Heart left ventricle (tissue), 16 donors: ENCODE data around the gene ITGAE. TPM values are rescaled to one million over a fixed set of nuclear protein-coding genes. Genes with fewer than 3 reads are reported as not detected.
"Not testable (repeated sequence)": the region's sequence is repeated elsewhere in the genome, so short reads cannot be mapped to it uniquely, and the experiment has no call there.

ENCODE experiments used
- ATAC-seq, 4 donors: fragments of 200-7000 bp; cut with Tn5 transposase; one replicate each; pipeline ENCODE4 v1.9.1; 2020 to 2022; ENCODE audit warnings: moderate library complexity in 4 of 4, mild to moderate bottlenecking in 3 of 4, moderate number of reproducible peaks in 1 of 4
- DNase-seq, 5 donors: peaks; one replicate each; pipeline ENCODE4 v3.0.0-alpha.2; 2020
- H3K27ac ChIP-seq, 12 donors: fragments of 200-600 bp; sonication (generic) in 4 of 12; one replicate each; pipeline versions ENCODE4 v1.5.0 to v1.8.0; 2016 to 2022; ENCODE audit warnings: mild to moderate bottlenecking in 2 of 12
- H3K27me3 ChIP-seq, 9 donors: fragments of 200-600 bp; sonication (generic) in 2 of 9; one replicate each; pipeline versions ENCODE4 v1.5.1 to v1.8.0; 2016 to 2022; ENCODE audit warnings: mild to moderate bottlenecking in 3 of 9
- H3K36me3 ChIP-seq, 9 donors: fragments of 200-600 bp; sonication (generic) in 2 of 9; one replicate each; pipeline versions ENCODE4 v1.5.0 to v1.8.0; 2018 to 2022; ENCODE audit warnings: mild to moderate bottlenecking in 2 of 9
- H3K4me1 ChIP-seq, 12 donors: fragments of 200-600 bp; sonication (generic) in 4 of 12; one replicate each; pipeline versions ENCODE4 v1.5.0 to v1.8.0; 2016 to 2022; ENCODE audit warnings: mild to moderate bottlenecking in 3 of 12
- H3K4me3 ChIP-seq, 12 donors: fragments of 200-600 bp; sonication (generic) in 4 of 12; one replicate each; pipeline versions ENCODE4 v1.5.0 to v1.8.0; 2017 to 2022; ENCODE audit warnings: mild to moderate bottlenecking in 9 of 12, moderate library complexity in 4 of 12
- H3K9me3 ChIP-seq, 12 donors: fragments of 200-600 bp; sonication (generic) in 4 of 12; one replicate each; pipeline versions ENCODE4 v1.5.0 to v1.8.0; 2016 to 2022; ENCODE audit warnings: mild to moderate bottlenecking in 1 of 12
- CTCF ChIP-seq, 12 donors: fragments of 200-600 bp; sonication (generic) in 4 of 12; IDR thresholded peaks; one replicate each; pipeline versions ENCODE4 v1.5.0 to v1.8.0; 2018 to 2022; ENCODE audit warnings: antibody characterized with exemption in 12 of 12, mild to moderate bottlenecking in 5 of 12
- POLR2A ChIP-seq, 2 donors: fragments of 450-650 bp; IDR thresholded peaks; one replicate each; pipeline ENCODE4 v1.6.1; 2017; ENCODE audit warnings: antibody characterized with exemption in 2 of 2, mild to moderate bottlenecking in 2 of 2, moderate library complexity in 2 of 2
- WGBS, 4 donors: extraction: QIAGEN DNeasy Blood & Tissue Kit in 2 of 4; methylation state at CpG; one replicate each; pipeline versions ENCODE4 v1.1.5 to v1.1.7; 2013 to 2018; 5-methylcytosine and 5-hydroxymethylcytosine counted together
- intact Hi-C, 10 donors: fragments of 100-400 bp; cut with DNase I; formaldehyde crosslinking; loops; one replicate each; pipeline versions ENCODE4 v1.11.1 to v1.14.2; 2022
- polyA plus RNA-seq, 2 donors: library from polyadenylated mRNA; stranded (reverse); fragments of 200-250 nt; gene quantifications; one replicate each; pipeline ENCODE4 v1.2.3, GENCODE V29; 2013
- total RNA-seq, 9 donors: library from RNA; depleted of rRNA in 2 of 9; stranded (reverse); fragments of >200 nt in 2 of 9; fragmentation: NEBNext Ultra II Directional in 3 of 9; extraction: Animal tissue kit (Norgen Biotek cat#: 25700) in 3 of 9; gene quantifications; one replicate each; pipeline versions ENCODE4 v1.1.0 to v1.2.4, GENCODE V29; 2016 to 2023
- donor health status: ischemic (EF 13 %, LVEDD 7.1; RV severe dilation, severe dysfunction).
- donor health status: healthy with polysubstance abuse.
- donor health status: DM: no; HTN: yes; CAD: no.
- donor health status: DM: no; HTN: no; CAD: no.
- donor health status: ischemic (EF 25% LVEDD 6.9; RV normal size, moderate dysfunction).
- donor health status: ischemic (EF 25% LVEDD 5.7; RV mildly dilated, moderate dysfunction).
- donor health status: healthy.
- donor health status: DM: yes; HTN: yes; CAD: no.
- donor health status: ischemic (EF 35%, LVEDD 5.7; RV mildly dilated, moderate dysfunction).
- donor health status: nonischemic (EF 11% LVEDD 7.7; RV severe dilation, severe dysfunction).
- donor health status: DM: yes; HTN: yes; CAD: no.
- donor health status: PGD.
- donor health status: ischemic (EF 29% LVEDD 5.4; RV normal size, mild dysfunction).
- donor health status: nonischemic (EF 23%, LVEDD 6.1; RV moderate dilation, normal function).

Gene ITGAE
- total and polyA plus RNA-seq, 11 donors: 7.1 to 32.9 (median 15.3) TPM

GRCh38 chr17:3845291-3845620, 44.3 kb upstream of the ITGAE start:
- Histone ChIP-seq H3K36me3 (peaks cover 0 to 42% (median 31%) of the 10 kb centered on the region in 9 donors), H3K27ac (peak overlapping the region in 11 of 12 donors; percentile 78 to 96 (median 93)), H3K9me3 (no peaks in the 10 kb centered on the region), H3K4me3 (peak overlapping the region; percentile 69 to 100 (median 90)), H3K4me1 (peaks cover 0 to 30% (median 20%) of the 10 kb centered on the region in 12 donors), H3K27me3 (no peaks in the 10 kb centered on the region)
- WGBS, 4 donors: 0% methylated on average over 3 to 8 of the region's 8 CpGs
- DNase-seq (no peak), ATAC-seq (peak in 1 of 4 donors; percentile 1)
- TF ChIP-seq CTCF (IDR thresholded peaks at IDR 0.05) (no peak), POLR2A (IDR thresholded peaks at IDR 0.05) (no peak)
- intact Hi-C loops: loop anchor here in 7 of 10 donors (5.0 to 10.0 kb wide), 2 partner anchors 108 to 110 kb away; no protein-coding TSS in a partner anchor

GRCh38 chr17:3844556-3844955, 43.6 kb upstream of the ITGAE start:
- H3K27me3 ChIP-seq, ATAC-seq, DNase-seq, H3K9me3 ChIP-seq: not testable (repeated sequence)
- Histone ChIP-seq H3K27ac (peak overlapping the region in 1 of 12 donors; percentile 96), H3K4me1 (peaks cover 0 to 35% (median 21%) of the 10 kb centered on the region in 12 donors), H3K4me3 (peak overlapping the region in 6 of 12 donors; percentile 69 to 100 (median 88)), H3K36me3 (peaks cover 0 to 49% (median 38%) of the 10 kb centered on the region in 9 donors)
- intact Hi-C loops: loop anchor here in 4 of 10 donors (10.0 kb wide), 1 partner anchor 110 kb away; no protein-coding TSS in a partner anchor
- 94 to 95% (median 95%) methylated on average over 19 of the region's 19 CpGs for WGBS, 4 donors

- TF ChIP-seq POLR2A (IDR thresholded peaks at IDR 0.05) (no peak), CTCF (IDR thresholded peaks at IDR 0.05) (peak in 11 of 12 donors; percentile 9 to 56 (median 35))
- Histone ChIP-seq H3K9me3 (no peaks in the 10 kb centered on the region), H3K36me3 (peaks cover 0 to 55% (median 43%) of the 10 kb centered on the region in 9 donors), H3K4me3 (peak overlapping the region in 1 of 12 donors; percentile 69), H3K27ac (no peak overlapping the region), H3K27me3 (no peaks in the 10 kb centered on the region), H3K4me1 (peaks cover 0 to 36% (median 21%) of the 10 kb centered on the region in 12 donors)
- 39 to 50% (median 43%) methylated on average over 3 of the region's 3 CpGs for WGBS, 4 donors
- intact Hi-C loops: loop anchor here in 4 of 10 donors (10.0 kb wide), 1 partner anchor 109 kb away; no protein-coding TSS in a partner anchor
- ATAC-seq (no peak), DNase-seq (no peak)
Measured at GRCh38 chr17:3843935-3844516, 43.0 kb upstream of the ITGAE start.

GRCh38 chr17:3838206-3838605, 37.2 kb upstream of the ITGAE start:
- DNase-seq (no peak), ATAC-seq (no peak)
- intact Hi-C loops: no loop called here
- Histone ChIP-seq H3K4me3 (no peak overlapping the region), H3K4me1 (peaks cover 0 to 47% (median 18%) of the 10 kb centered on the region in 12 donors), H3K27ac (no peak overlapping the region), H3K27me3 (no peaks in the 10 kb centered on the region), H3K36me3 (peaks cover 0 to 98% (median 89%) of the 10 kb centered on the region in 9 donors), H3K9me3 (no peaks in the 10 kb centered on the region)
- WGBS, 4 donors: 75 to 82% (median 79%) methylated on average over 12 of the region's 12 CpGs
- TF ChIP-seq POLR2A (IDR thresholded peaks at IDR 0.05): no peak
- no peak for TF ChIP-seq CTCF (IDR thresholded peaks at IDR 0.05)
